PC-9 (cell line): Measurements from ENCODE around the gene CHMP2B.

ENCODE experiments used
- EZH2 ChIP-seq: fragments of 200-600 bp; sonication (generic); IDR thresholded peaks from 2 replicates; pipeline ENCODE4 v1.8.0; 2017; ENCODE audit warnings: antibody characterized with exemption, low read depth
- TF ChIP-seq, protein P1 (sequence below): fragments of 200-600 bp; sonication (generic); conservative IDR thresholded peaks from 2 replicates; pipeline ENCODE4 v1.6.1; 2017; ENCODE audit warnings: mixed run types, antibody characterized with exemption, mild to moderate bottlenecking, moderate library complexity

DNA sequence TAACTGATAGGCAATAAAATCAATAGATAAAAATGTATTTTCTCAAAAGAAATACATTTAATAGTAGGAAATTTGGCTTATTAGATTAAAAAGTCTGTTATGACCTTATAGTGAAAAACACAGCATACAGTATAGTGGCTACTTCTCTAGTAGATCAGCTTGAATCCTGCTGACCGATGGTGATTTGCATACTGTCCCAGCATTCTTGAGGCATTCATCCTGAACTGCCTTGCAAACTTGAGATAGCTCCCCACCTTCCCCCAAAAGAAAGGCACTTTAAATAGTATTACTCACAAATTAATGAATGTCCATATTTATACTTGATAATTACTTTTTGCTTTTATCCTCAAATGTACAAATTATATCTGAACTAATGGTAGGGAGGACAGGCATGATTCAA, 6.7 kb downstream of the CHMP2B start:
- TF ChIP-seq, protein P1, sequence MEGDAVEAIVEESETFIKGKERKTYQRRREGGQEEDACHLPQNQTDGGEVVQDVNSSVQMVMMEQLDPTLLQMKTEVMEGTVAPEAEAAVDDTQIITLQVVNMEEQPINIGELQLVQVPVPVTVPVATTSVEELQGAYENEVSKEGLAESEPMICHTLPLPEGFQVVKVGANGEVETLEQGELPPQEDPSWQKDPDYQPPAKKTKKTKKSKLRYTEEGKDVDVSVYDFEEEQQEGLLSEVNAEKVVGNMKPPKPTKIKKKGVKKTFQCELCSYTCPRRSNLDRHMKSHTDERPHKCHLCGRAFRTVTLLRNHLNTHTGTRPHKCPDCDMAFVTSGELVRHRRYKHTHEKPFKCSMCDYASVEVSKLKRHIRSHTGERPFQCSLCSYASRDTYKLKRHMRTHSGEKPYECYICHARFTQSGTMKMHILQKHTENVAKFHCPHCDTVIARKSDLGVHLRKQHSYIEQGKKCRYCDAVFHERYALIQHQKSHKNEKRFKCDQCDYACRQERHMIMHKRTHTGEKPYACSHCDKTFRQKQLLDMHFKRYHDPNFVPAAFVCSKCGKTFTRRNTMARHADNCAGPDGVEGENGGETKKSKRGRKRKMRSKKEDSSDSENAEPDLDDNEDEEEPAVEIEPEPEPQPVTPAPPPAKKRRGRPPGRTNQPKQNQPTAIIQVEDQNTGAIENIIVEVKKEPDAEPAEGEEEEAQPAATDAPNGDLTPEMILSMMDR = no peak
- TF ChIP-seq EZH2 = no peak
